GM18505 (cell line): Measurements from ENCODE around the gene ATP8B3.
A peak's percentile ranks its signal among the peaks of the same experiment; 100 is the strongest.

ENCODE experiments used
- ATAC-seq: cut with Tn5 transposase; IDR thresholded peaks from one replicate; pipeline ENCODE4 v1.9.1; 2021; ENCODE audit not compliant: unreplicated experiment
- POLR2A ChIP-seq: IDR thresholded peaks from 4 replicates; pipeline ENCODE4 v1.6.1; 2011; ENCODE audit warnings: borderline replicate concordance; ENCODE audit not compliant: insufficient read depth, insufficient read length; ENCODE audit errors: extremely low read depth

Gene ATP8B3

GRCh38 chr19:1855040-1855827, 43.2 kb upstream of the ATP8B3 start:
- peak; percentile 44 for ATAC-seq

GRCh38 chr19:1854542-1855039, 42.5 kb upstream of the ATP8B3 start:
- TF ChIP-seq POLR2A: no peak

More at GRCh38 chr19:1855040-1855827, 43.2 kb upstream of the ATP8B3 start:
- peak; percentile 66 for TF ChIP-seq POLR2A

GRCh38 chr19:1854039-1854541, 42.0 kb upstream of the ATP8B3 start:
- no peak for TF ChIP-seq POLR2A
- no peak for ATAC-seq

More at GRCh38 chr19:1854542-1855039, 42.5 kb upstream of the ATP8B3 start:
- ATAC-seq: no peak

- ATAC-seq: no peak
These were observed 41.4 kb upstream of the ATP8B3 start for GRCh38 chr19:1853295-1854038.

GRCh38 chr19:1852581-1853128, 40.6 kb upstream of the ATP8B3 start:
- TF ChIP-seq POLR2A: no peak
- ATAC-seq: no peak

More at GRCh38 chr19:1853295-1854038, 41.4 kb upstream of the ATP8B3 start:
- TF ChIP-seq POLR2A: peak; percentile 10

- no peak for ATAC-seq
- no peak for TF ChIP-seq POLR2A
These were observed 39.8 kb upstream of the ATP8B3 start for GRCh38 chr19:1851654-1852580.

- no peak for TF ChIP-seq POLR2A
- no peak for ATAC-seq
These were observed 39.0 kb upstream of the ATP8B3 start for GRCh38 chr19:1850809-1851653.

- no peak for TF ChIP-seq POLR2A
- ATAC-seq: no peak
These were observed 37.9 kb upstream of the ATP8B3 start for GRCh38 chr19:1849886-1850398.

- ATAC-seq: no peak
- TF ChIP-seq POLR2A: no peak
These were observed 37.0 kb upstream of the ATP8B3 start for GRCh38 chr19:1849132-1849474.

GRCh38 chr19:1848399-1849131, 36.5 kb upstream of the ATP8B3 start, which contains the start of gene REXO1:
REXO1 (minus strand) TSS chr19:1848483; CDS start chr19:1848358, 125 bp downstream.
- TF ChIP-seq POLR2A: peak; percentile 73
- peak; percentile 62 for ATAC-seq
